Neuronal stem cell (in vitro differentiated cells): ENCODE results near the gene DOK3.

Experiments
- DNase-seq: peaks from one replicate; pipeline ENCODE4 v3.0.0-alpha.2; 2013; ENCODE audit warnings: low spot score
- H2AFZ ChIP-seq: one replicate; pipeline ENCODE4 v1.6.1; 2013; ENCODE audit warnings: mild to moderate bottlenecking, low read length, inconsistent platforms
- H2AK5ac ChIP-seq: 2 replicates; pipeline ENCODE4 v1.6.1; 2013; ENCODE audit warnings: low read depth, mild to moderate bottlenecking, inconsistent platforms, low read length, moderate library complexity, mixed read lengths
- H2BK120ac ChIP-seq: 2 replicates; pipeline ENCODE4 v1.6.1; 2013; ENCODE audit warnings: low read depth, mild to moderate bottlenecking, inconsistent platforms, low read length, moderate library complexity, mixed read lengths
- H2BK12ac ChIP-seq: one replicate; pipeline ENCODE4 v1.6.1; 2013; ENCODE audit warnings: low read length, inconsistent platforms
- H2BK15ac ChIP-seq: 2 replicates; pipeline ENCODE4 v1.6.1; 2013; ENCODE audit warnings: mild to moderate bottlenecking, low read length, inconsistent platforms, mixed read lengths
- H2BK5ac ChIP-seq: one replicate; pipeline ENCODE4 v1.6.1; 2013; ENCODE audit warnings: inconsistent platforms, mild to moderate bottlenecking, low read length, moderate library complexity
- H3K14ac ChIP-seq: one replicate; pipeline ENCODE4 v1.6.1; 2013; ENCODE audit warnings: low read length, inconsistent platforms
- H3K18ac ChIP-seq: 2 replicates; pipeline ENCODE4 v1.6.1; 2013; ENCODE audit warnings: low read length, inconsistent platforms
- H3K23ac ChIP-seq: 2 replicates; pipeline ENCODE4 v1.6.1; 2013; ENCODE audit warnings: low read depth, mild to moderate bottlenecking, mixed read lengths, low read length, inconsistent platforms; ENCODE audit not compliant: poor library complexity
- H3K27ac ChIP-seq: replicated peaks from 3 replicates; pipeline ENCODE4 v1.5.1; 2013; ENCODE audit warnings: low read length, inconsistent platforms
- H3K27me3 ChIP-seq, 3 experiments: 2 replicates each; pipeline ENCODE4 v1.6.1; 2013; ENCODE audit warnings: low read length in 3 of 3, mild to moderate bottlenecking in 2 of 3, inconsistent platforms in 1 of 3, low read depth in 1 of 3, mixed read lengths in 1 of 3, moderate library complexity in 1 of 3; ENCODE audit not compliant: control insufficient read depth in 3 of 3, insufficient read depth in 3 of 3
- H3K36me3 ChIP-seq, 2 donors: replicated peaks in 1 of 2; 2 replicates each; pipeline ENCODE4 v1.6.1; 2013; ENCODE audit warnings: low read length in 2 of 2; ENCODE audit not compliant: control insufficient read depth in 2 of 2, insufficient read depth in 2 of 2
- H3K4ac ChIP-seq: 2 replicates; pipeline ENCODE4 v1.6.1; 2013; ENCODE audit warnings: inconsistent platforms, mild to moderate bottlenecking, low read length, moderate library complexity
- H3K4me1 ChIP-seq, 2 donors: 1 replicate in 1 of 2; 2 replicates in 1 of 2; pipeline ENCODE4 v1.6.1; 2013; ENCODE audit warnings: low read length in 2 of 2, low read depth in 1 of 2; ENCODE audit not compliant: control insufficient read depth in 2 of 2, insufficient read depth in 1 of 2
- H3K4me2 ChIP-seq: one replicate; pipeline ENCODE4 v1.6.1; 2013; ENCODE audit warnings: mild to moderate bottlenecking, low read length, inconsistent platforms; ENCODE audit not compliant: insufficient read depth, poor library complexity, severe bottlenecking
- H3K4me3 ChIP-seq, 2 donors: 2 replicates each; pipeline ENCODE4 v1.5.1; 2013; ENCODE audit warnings: low read length in 2 of 2, mild to moderate bottlenecking in 2 of 2, inconsistent platforms in 1 of 2, moderate library complexity in 1 of 2
- H3K79me1 ChIP-seq: one replicate; pipeline ENCODE4 v1.6.1; 2013; ENCODE audit warnings: low read depth, mild to moderate bottlenecking, inconsistent platforms, low read length, moderate library complexity
- H3K9ac ChIP-seq: one replicate; pipeline ENCODE4 v1.6.1; 2013; ENCODE audit warnings: mild to moderate bottlenecking, low read depth, low read length, inconsistent platforms; ENCODE audit not compliant: poor library complexity
- H3K9me3 ChIP-seq, 2 donors: replicated peaks in 1 of 2; 2 replicates each; pipeline versions ENCODE3 to v1.6.1; 2013; ENCODE audit warnings: low read length in 2 of 2, mild to moderate bottlenecking in 2 of 2, inconsistent platforms in 1 of 2, low read depth in 1 of 2, mixed read lengths in 1 of 2, moderate library complexity in 1 of 2; ENCODE audit not compliant: control insufficient read depth in 2 of 2, insufficient read depth in 1 of 2
- H4K8ac ChIP-seq: one replicate; pipeline ENCODE4 v1.6.1; 2013; ENCODE audit warnings: low read depth, mild to moderate bottlenecking, inconsistent platforms, low read length, moderate library complexity
- H4K91ac ChIP-seq: one replicate; pipeline ENCODE4 v1.6.1; 2013; ENCODE audit warnings: low read length, low read depth, mild to moderate bottlenecking, inconsistent platforms; ENCODE audit not compliant: poor library complexity
- WGBS, 2 donors: extraction: QIAGEN DNeasy Blood & Tissue Kit; methylation state at CpG; one replicate each; pipeline ENCODE4 v1.1.7; 2013; ENCODE audit warnings: missing lambda C conversion rate in 2 of 2, mixed read lengths in 1 of 2; ENCODE audit not compliant: insufficient read length in 2 of 2, insufficient replicate concordance in 1 of 2; ENCODE audit errors: extremely low coverage in 2 of 2; 5-methylcytosine and 5-hydroxymethylcytosine counted together

DOK3 gene

GRCh38 chr5:177462021-177462670, 47.5 kb downstream of the DOK3 start:
- no peaks in the 10 kb centered on the region for H3K27me3 ChIP-seq
- peak overlapping the region; percentile 28 for H3K18ac ChIP-seq
- peak overlapping the region; percentile 39 for H3K27ac ChIP-seq
- H2AK5ac ChIP-seq, result peak overlapping the region; percentile 63
- no peak overlapping the region for H4K8ac ChIP-seq
- H3K4me3 ChIP-seq, result no peak overlapping the region
- peak overlapping the region; percentile 6 for H3K23ac ChIP-seq
- DNase-seq, result no peak
- H3K4ac ChIP-seq, result no peak overlapping the region
- H4K91ac ChIP-seq, result no peak overlapping the region
- peak overlapping the region; percentile 61 for H2BK120ac ChIP-seq
- H3K9me3 ChIP-seq, result peaks cover 12 to 15% of the 10 kb centered on the region in 2 donors
- peak overlapping the region; percentile 71 for H3K14ac ChIP-seq
- peaks cover 9 to 13% of the 10 kb centered on the region in 2 donors for H3K4me1 ChIP-seq
- no CpG with 5 or more reads among the region's 27 CpGs for WGBS, 2 donors
- H3K79me1 ChIP-seq, result peaks cover 20% of the 10 kb centered on the region
- no peak overlapping the region for H3K9ac ChIP-seq
- H3K36me3 ChIP-seq, result peaks cover 65 to 84% of the 10 kb centered on the region in 2 donors
- no peak overlapping the region for H2BK15ac ChIP-seq
- H2AFZ ChIP-seq, result no peak overlapping the region
- H3K4me2 ChIP-seq, result no peak overlapping the region
- peak overlapping the region; percentile 60 for H2BK5ac ChIP-seq
- H2BK12ac ChIP-seq, result no peak overlapping the region

- no peak for DNase-seq
- Histone ChIP-seq H3K27me3 (no peaks in the 10 kb centered on the region), H3K4me2 (no peak overlapping the region), H4K8ac (no peak overlapping the region), H3K79me1 (peaks cover 18% of the 10 kb centered on the region), H3K18ac (no peak overlapping the region), H3K4me3 (no peak overlapping the region), H3K4ac (no peak overlapping the region), H2BK15ac (no peak overlapping the region), H2BK12ac (no peak overlapping the region), H3K9ac (no peak overlapping the region), H3K14ac (no peak overlapping the region), H2BK5ac (peak overlapping the region; percentile 14), H2BK120ac (no peak overlapping the region), H3K4me1 (peaks cover 12 to 21% of the 10 kb centered on the region in 2 donors), H2AFZ (no peak overlapping the region), H3K9me3 (peaks cover 0 to 3% of the 10 kb centered on the region in 2 donors), H3K36me3 (peaks cover 52 to 83% of the 10 kb centered on the region in 2 donors), H2AK5ac (no peak overlapping the region), H3K27ac (peak overlapping the region; percentile 61), H3K23ac (no peak overlapping the region), H4K91ac (no peak overlapping the region)
- no CpG with 5 or more reads among the region's 28 CpGs for whole genome bisulfite sequencing, 2 donors
These were observed 49.6 kb downstream of the DOK3 start for GRCh38 chr5:177459819-177460628.

- Histone ChIP-seq H3K4me2 (no peak overlapping the region), H4K8ac (no peak overlapping the region), H3K27me3 (no peaks in the 10 kb centered on the region), H3K4ac (no peak overlapping the region), H2BK5ac (peak overlapping the region; percentile 14), H2AK5ac (no peak overlapping the region), H2BK120ac (no peak overlapping the region), H2BK12ac (no peak overlapping the region), H3K9ac (no peak overlapping the region), H3K9me3 (peaks cover 0 to 3% of the 10 kb centered on the region in 2 donors), H3K79me1 (peaks cover 18% of the 10 kb centered on the region), H2BK15ac (no peak overlapping the region), H3K27ac (no peak overlapping the region), H3K18ac (no peak overlapping the region), H3K14ac (no peak overlapping the region), H2AFZ (no peak overlapping the region), H3K4me1 (peaks cover 12 to 21% of the 10 kb centered on the region in 2 donors), H3K23ac (no peak overlapping the region), H4K91ac (no peak overlapping the region), H3K36me3 (peaks cover 52 to 85% of the 10 kb centered on the region in 2 donors), H3K4me3 (no peak overlapping the region)
- no CpG with 5 or more reads among the region's 11 CpGs for WGBS, 2 donors
- DNase-seq, result no peak
These were observed 50.3 kb downstream of the DOK3 start for GRCh38 chr5:177459357-177459756.

GRCh38 chr5:177458912-177459350, 50.7 kb downstream of the DOK3 start:
- Histone ChIP-seq H4K91ac (no peak overlapping the region), H3K23ac (peak overlapping the region; percentile 73), H3K18ac (peak overlapping the region; percentile 48), H3K4ac (no peak overlapping the region), H3K27me3 (no peaks in the 10 kb centered on the region), H2BK120ac (no peak overlapping the region), H3K4me1 (peaks cover 14 to 21% of the 10 kb centered on the region in 2 donors), H4K8ac (no peak overlapping the region), H3K27ac (peak overlapping the region; percentile 69), H3K36me3 (peaks cover 52 to 89% of the 10 kb centered on the region in 2 donors), H3K79me1 (peaks cover 19% of the 10 kb centered on the region), H3K9me3 (peaks cover 0 to 3% of the 10 kb centered on the region in 2 donors), H2BK15ac (no peak overlapping the region), H2AK5ac (no peak overlapping the region), H2BK12ac (no peak overlapping the region), H3K9ac (peak overlapping the region; percentile 21), H3K4me3 (no peak overlapping the region), H3K14ac (peak overlapping the region; percentile 38), H3K4me2 (no peak overlapping the region), H2AFZ (no peak overlapping the region), H2BK5ac (peak overlapping the region; percentile 87)
- no peak for DNase-seq
- no CpG with 5 or more reads among the region's 14 CpGs for WGBS, 2 donors
